Mammary epithelial cell (primary cell): ENCODE data around the gene RPP25L.

Experiments used
- CTCF ChIP-seq, 2 donors: IDR thresholded peaks in 1 of 2; conservative IDR thresholded peaks in 1 of 2; 2 replicates each; pipeline ENCODE4 v1.5.1; 2011 to 2012; ENCODE audit warnings: inconsistent platforms in 2 of 2, low read length in 2 of 2, mild to moderate bottlenecking in 2 of 2, control low read depth in 1 of 2, low read depth in 1 of 2; ENCODE audit not compliant: insufficient read depth in 1 of 2; ENCODE audit errors: extremely low read depth in 1 of 2
- EZH2 ChIP-seq: IDR thresholded peaks from 2 replicates; pipeline ENCODE4 v1.6.1; 2012; ENCODE audit warnings: low read length, inconsistent platforms, borderline replicate concordance

GRCh38 chr9:34634551-34635248 lies 22.8 kb upstream of the RPP25L start:
- no peak for TF ChIP-seq EZH2
- TF ChIP-seq CTCF (conservative IDR thresholded peaks at IDR 0.05 in 1 of 2, IDR thresholded peaks at IDR 0.05 in 1 of 2; ENCODE audit: extremely low read depth in 1 of 2, insufficient read depth in 1 of 2, low read depth in 1 of 2, low read length in 2 of 2) = no peak
